WERI-Rb-1 (cell line): ENCODE results near the gene KRT16.
"Not testable (repeated sequence)": the region's sequence is repeated elsewhere in the genome, so short reads cannot be mapped to it uniquely, and the experiment has no call there.

ENCODE experiments used
- DNase-seq: peaks from one replicate; pipeline ENCODE4 v3.0.0-alpha.2; 2020
- H3K27ac ChIP-seq: fragments of 250-450 bp; sonication (Bioruptor Pico); 2 replicates; pipeline ENCODE4 v1.5.1; 2020; ENCODE audit warnings: mild to moderate bottlenecking, moderate library complexity
- H3K27me3 ChIP-seq: fragments of 250-450 bp; sonication (Bioruptor Pico); 2 replicates; pipeline ENCODE4 v1.5.1; 2021; ENCODE audit warnings: mild to moderate bottlenecking, low read depth, moderate library complexity; ENCODE audit not compliant: insufficient read depth, severe bottlenecking
- H3K36me3 ChIP-seq: fragments of 250-450 bp; sonication (Bioruptor Pico); 2 replicates; pipeline ENCODE4 v1.5.1; 2020; ENCODE audit warnings: mild to moderate bottlenecking, moderate library complexity
- H3K4me3 ChIP-seq: 2 replicates; pipeline ENCODE4 v1.5.1; 2011; ENCODE audit warnings: low read depth, mild to moderate bottlenecking, control low read depth, low read length
- H3K9me3 ChIP-seq: fragments of 250-450 bp; sonication (Bioruptor Pico); 2 replicates; pipeline ENCODE4 v1.5.1; 2021; ENCODE audit warnings: mild to moderate bottlenecking, moderate library complexity; ENCODE audit not compliant: severe bottlenecking
- CTCF ChIP-seq: IDR thresholded peaks from 2 replicates; pipeline ENCODE4 v1.5.1; 2011; ENCODE audit warnings: low read depth, mild to moderate bottlenecking, control low read depth, inconsistent platforms, low read length

Gene KRT16

GRCh38 chr17:41592601-41593305 is 19.8 kb downstream of the KRT16 start:
- Histone ChIP-seq H3K27me3 (no peaks in the 10 kb centered on the region), H3K36me3 (no peaks in the 10 kb centered on the region), H3K4me3 (no peak overlapping the region), H3K9me3 (no peaks in the 10 kb centered on the region), H3K27ac (no peak overlapping the region)
- DNase-seq: peak; percentile 72
- no peak for TF ChIP-seq CTCF

DNA sequence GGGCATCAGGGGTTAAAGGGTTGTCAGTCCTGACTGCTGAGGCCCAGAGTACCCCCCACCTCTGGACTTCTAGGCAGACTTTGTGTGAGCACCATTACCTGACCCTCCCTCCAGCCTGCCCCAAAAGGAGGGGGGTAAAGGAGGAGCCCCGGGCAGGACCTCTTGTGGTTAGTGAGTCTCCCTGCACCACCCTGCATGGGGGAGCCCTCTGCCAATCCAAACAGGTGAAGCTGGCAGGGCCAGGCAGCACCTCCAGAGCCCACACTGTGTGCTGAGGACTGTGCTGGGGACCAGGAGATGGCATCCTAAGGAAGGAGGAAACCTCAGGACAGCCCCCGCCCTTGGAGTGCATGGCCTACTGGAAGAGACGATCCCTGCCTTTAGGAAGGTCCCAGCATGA is 23.3 kb downstream of the KRT16 start:
- TF ChIP-seq CTCF: no peak
- H3K27me3 ChIP-seq: no peaks in the 10 kb centered on the region
- H3K9me3 ChIP-seq: no peaks in the 10 kb centered on the region
- H3K27ac ChIP-seq: no peak overlapping the region
- DNase-seq: no peak
- H3K36me3 ChIP-seq: no peaks in the 10 kb centered on the region
- no peak overlapping the region for H3K4me3 ChIP-seq

GRCh38 chr17:41588126-41588810 is 24.3 kb downstream of the KRT16 start:
- no peaks in the 10 kb centered on the region for H3K9me3 ChIP-seq
- TF ChIP-seq CTCF: no peak
- no peak for DNase-seq
- H3K4me3 ChIP-seq: no peak overlapping the region
- H3K27ac ChIP-seq: no peak overlapping the region
- H3K27me3 ChIP-seq: no peaks in the 10 kb centered on the region
- H3K36me3 ChIP-seq: no peaks in the 10 kb centered on the region

DNA sequence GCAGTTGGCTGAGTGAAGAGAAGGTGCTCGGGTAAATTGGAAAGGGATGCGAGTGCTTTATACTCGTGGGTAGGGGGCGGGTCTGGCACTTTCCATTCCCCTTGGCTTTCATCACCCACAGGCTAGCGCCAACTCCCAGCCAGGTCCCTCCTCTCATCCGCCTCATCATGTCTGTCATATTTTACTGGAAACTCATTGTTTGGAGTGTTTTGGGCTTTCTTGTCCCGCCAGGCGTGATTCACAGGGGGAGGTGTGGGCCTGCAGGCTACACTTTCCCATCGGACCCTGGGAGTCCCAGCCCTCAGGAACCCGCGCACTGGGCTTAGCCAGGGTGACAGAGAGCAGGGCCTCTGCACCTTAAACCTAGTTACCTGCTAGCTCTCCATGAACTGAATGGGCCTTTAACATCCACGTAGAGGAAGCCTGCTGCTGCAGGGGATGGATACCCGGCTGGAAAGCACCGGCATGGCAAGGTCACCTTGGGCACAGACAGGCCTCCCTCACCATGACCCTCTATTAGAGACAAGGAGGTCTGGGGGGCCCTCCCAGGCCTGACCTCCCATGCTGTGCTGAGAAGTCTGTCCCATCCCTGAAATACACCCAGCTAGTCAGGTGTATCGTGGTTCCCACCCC is 25.6 kb downstream of the KRT16 start, which contains the start of gene KRT14:
Gene KRT14, minus strand, starts transcription at position 33 of the 633 bp plus-strand sequence. CDS start 61 bp downstream, outside the sequence.
- no peaks in the 10 kb centered on the region for H3K27me3 ChIP-seq
- no peak for TF ChIP-seq CTCF
- no peaks in the 10 kb centered on the region for H3K36me3 ChIP-seq
- no peak within 1 kb of the TSS for H3K27ac ChIP-seq
- no peaks in the 10 kb centered on the region for H3K9me3 ChIP-seq
- no peak within 1 kb of the TSS for H3K4me3 ChIP-seq
- no peak for DNase-seq

- no peak overlapping the region for H3K27ac ChIP-seq
- no peaks in the 10 kb centered on the region for H3K9me3 ChIP-seq
- H3K27me3 ChIP-seq: no peaks in the 10 kb centered on the region
- TF ChIP-seq CTCF: no peak
- H3K4me3 ChIP-seq: no peak overlapping the region
- peak; percentile 33 for DNase-seq
- H3K36me3 ChIP-seq: no peaks in the 10 kb centered on the region
Observed at GRCh38 chr17:41585301-41586056, 27.1 kb downstream of the KRT16 start.

- H3K4me3 ChIP-seq, H3K9me3 ChIP-seq, H3K27ac ChIP-seq, H3K36me3 ChIP-seq, H3K27me3 ChIP-seq, DNase-seq: not testable (repeated sequence)
Observed at GRCh38 chr17:41584331-41584927, 28.1 kb downstream of the KRT16 start.
